GM19043 (cell line): ENCODE measurements around the gene COX6A1.
A peak's percentile ranks its signal among the peaks of the same experiment; 100 is the strongest.
"Not testable (repeated sequence)": the region's sequence is repeated elsewhere in the genome, so short reads cannot be mapped to it uniquely, and the experiment has no call there.

ENCODE experiments used
- ATAC-seq: cut with Tn5 transposase; IDR thresholded peaks from one replicate; pipeline ENCODE4 v1.9.1; 2021; ENCODE audit warnings: low read depth; ENCODE audit not compliant: unreplicated experiment

Gene COX6A1

GRCh38 chr12:120466560-120467315 lies 28.8 kb downstream of the COX6A1 start:
- ATAC-seq = no peak

GRCh38 chr12:120467439-120467838 lies 29.5 kb downstream of the COX6A1 start:
- ATAC-seq = no peak

DNA sequence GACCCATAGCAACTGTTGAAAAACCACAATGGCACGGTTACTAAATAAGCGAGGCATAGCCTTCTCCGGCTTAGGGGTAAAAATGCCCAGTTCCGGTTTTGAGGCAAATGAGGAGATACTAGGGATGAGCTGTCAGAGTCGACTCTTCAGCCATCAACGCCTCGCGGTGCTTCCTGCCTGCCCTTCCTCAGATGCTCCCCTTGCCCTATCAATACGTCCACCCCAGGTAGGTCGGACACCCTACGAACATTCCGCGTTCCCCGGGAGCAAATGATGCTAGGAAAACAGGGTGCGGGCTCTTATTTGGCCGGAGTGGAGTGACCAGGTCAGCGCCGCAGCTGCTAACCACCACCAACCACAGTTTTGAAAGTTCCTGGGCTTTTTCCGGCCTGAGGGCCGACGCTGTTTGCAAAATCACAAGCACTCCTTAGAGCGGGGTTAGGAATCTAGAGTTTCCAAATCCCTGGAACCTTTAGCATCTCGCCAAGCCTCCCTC lies 30.5 kb downstream of the COX6A1 start:
- no peak for ATAC-seq

DNA sequence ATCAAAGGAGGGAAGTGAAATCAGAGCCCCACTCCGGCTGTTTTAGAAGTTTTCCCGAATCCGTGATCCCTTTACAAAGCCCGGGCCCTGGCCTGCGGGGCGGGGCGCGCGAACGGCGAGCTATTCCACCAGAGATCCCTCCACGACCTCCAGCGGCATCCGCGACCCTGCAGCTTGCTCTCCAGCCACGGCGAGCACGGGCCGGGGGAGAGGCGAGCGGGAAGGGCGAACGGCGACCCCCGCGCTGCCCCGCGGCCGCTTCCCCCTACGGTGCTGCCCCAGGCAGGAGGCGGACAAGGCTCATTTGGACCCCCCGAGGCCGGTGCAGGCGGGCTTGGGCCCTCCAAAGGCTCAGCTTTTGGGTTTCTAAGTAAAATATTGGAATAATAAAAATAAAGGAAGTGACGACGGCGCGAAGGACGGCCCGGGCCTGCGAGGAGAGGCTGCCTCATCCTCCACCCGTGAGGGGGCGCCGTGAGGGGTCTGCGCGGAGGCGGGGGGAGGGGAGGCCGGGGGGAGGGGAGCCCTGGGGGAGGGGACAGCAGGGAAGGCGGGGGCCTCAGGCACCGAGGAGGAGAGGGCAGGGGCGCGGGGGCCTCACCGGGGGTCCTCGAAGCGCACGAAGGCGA lies 31.0 kb downstream of the COX6A1 start:
- peak; percentile 17 for ATAC-seq

- ATAC-seq = peak; percentile 62
These were observed 31.7 kb downstream of the COX6A1 start, which contains the start of gene SRSF9 for GRCh38 chr12:120469450-120470149. Gene SRSF9 (minus strand): TSS chr12:120469748. CDS start chr12:120469609, 139 bp downstream.

GRCh38 chr12:120470150-120470784 lies 32.4 kb downstream of the COX6A1 start:
- ATAC-seq = peak; percentile 17

DNA sequence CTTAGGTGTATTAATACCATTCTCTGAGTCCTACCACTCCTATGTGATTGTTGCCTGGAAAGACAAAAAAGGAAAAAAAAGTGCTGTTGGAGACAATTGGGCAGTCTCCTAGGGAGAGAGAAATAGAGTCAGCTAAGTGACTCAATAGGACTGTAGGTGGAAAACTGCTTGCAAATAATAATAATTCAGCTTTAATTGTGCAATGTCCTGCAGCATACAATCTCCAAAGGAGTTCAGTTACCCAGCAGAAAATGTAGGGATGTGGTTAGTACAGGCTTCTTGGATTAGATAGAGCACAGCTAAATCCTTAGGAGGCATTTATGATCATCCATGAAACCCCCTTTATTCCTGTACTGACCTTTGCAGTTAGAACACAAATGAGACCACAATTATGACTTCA lies 34.6 kb downstream of the COX6A1 start:
- no peak for ATAC-seq

GRCh38 chr12:120473807-120474615 lies 36.1 kb downstream of the COX6A1 start:
- no peak for ATAC-seq

GRCh38 chr12:120474616-120474960 lies 36.7 kb downstream of the COX6A1 start:
- ATAC-seq = no peak

DNA sequence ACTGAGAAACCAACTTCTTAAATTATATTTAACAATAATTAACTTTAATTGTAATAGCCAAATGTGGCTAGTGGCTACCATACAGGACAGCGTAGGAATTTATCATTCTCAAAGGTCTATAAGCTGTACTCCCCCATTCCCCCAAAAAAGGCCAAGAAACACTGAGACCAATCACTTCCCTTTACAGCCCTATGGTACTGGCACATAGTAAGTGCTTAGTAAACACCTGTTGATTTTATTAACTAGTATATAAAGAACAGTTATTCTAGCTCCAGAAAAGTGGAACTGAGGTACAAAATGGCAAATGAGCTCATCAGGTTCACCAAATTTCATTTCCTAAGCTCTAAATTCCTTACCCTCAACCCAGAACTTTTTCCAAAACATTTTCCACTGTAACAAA lies 37.7 kb downstream of the COX6A1 start:
- no peak for ATAC-seq

DNA sequence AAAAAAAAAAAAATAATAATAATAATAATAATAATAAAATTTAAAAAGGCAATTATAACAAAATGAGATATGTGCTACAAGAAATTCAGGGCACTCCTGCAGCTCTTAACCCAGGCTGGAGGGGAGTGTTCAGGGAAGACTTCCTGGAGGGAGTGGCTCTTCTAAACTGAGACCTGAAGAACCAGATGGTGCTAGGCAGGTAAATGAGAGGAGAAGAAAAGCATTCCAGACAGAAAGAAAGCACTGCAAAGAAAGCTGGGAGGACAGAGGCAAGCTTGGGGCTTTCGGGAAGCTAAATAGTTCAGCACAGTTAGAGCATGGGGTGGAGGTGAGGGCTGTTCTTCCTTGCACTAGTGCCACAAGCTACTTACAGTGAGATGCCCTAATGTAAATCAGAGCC lies 41.5 kb downstream of the COX6A1 start:
- no peak for ATAC-seq

DNA sequence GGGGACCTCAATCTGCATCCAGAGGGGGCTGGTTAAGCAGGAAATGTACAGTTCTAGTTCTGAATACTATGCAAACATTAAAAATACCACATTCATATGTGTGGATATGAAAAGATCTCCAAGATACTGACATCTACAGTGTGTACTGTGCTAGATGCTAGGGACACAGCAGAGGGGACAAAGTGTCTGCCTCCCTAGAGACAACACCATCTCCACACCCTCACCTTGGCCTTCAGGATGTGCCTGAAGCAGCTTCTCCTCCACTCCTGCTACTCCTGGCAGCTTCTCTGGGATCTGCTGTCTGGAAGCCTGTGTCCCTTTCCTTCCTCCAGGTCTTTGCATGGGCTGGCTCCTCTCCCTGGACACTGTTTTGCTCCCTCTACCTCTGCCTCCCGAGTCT lies 42.3 kb downstream of the COX6A1 start:
- no peak for ATAC-seq

- no peak for ATAC-seq
These were observed 43.3 kb downstream of the COX6A1 start for GRCh38 chr12:120481022-120481767.

DNA sequence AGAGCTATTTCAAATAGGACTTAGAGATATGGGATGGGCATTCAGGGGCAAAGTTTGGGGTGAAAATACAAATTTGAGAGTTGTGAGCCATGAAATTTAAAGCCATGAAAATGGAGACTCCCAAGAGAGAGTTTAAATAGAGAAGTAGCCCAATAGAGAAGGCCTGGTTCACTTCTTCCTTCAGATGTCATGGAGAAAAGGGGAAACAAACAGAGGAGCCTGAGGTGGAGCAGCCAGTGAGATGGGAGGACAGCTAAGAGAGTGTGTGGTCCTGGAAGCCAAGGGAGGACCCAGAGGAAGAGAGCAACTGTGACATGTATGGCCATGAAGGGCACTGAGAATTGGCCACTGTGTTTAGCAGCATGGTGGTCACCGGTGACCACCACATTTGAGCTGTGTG lies 45.7 kb downstream of the COX6A1 start:
- ATAC-seq = no peak

- ATAC-seq = no peak
These were observed 48.3 kb downstream of the COX6A1 start for GRCh38 chr12:120485961-120486881.

DNA sequence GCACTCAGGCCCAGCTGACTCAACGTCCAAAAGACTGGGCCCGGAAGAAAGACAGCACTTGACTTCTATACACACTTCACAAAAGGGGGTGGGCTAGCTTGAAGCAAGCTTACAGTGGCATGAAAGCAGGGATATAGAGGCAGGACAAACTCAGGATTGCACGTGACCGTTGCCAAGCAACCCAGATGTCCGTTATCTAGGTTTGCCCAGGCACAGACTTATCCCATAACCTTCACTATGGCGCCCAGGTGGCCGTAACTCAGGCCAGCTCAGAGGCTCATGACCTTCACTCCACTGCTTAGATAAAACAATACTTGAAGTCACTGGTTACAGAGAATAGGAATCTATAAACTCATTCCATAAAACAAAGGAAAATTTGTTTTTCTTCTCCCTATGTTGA lies 49.6 kb downstream of the COX6A1 start:
- not testable (repeated sequence) for ATAC-seq

DNA sequence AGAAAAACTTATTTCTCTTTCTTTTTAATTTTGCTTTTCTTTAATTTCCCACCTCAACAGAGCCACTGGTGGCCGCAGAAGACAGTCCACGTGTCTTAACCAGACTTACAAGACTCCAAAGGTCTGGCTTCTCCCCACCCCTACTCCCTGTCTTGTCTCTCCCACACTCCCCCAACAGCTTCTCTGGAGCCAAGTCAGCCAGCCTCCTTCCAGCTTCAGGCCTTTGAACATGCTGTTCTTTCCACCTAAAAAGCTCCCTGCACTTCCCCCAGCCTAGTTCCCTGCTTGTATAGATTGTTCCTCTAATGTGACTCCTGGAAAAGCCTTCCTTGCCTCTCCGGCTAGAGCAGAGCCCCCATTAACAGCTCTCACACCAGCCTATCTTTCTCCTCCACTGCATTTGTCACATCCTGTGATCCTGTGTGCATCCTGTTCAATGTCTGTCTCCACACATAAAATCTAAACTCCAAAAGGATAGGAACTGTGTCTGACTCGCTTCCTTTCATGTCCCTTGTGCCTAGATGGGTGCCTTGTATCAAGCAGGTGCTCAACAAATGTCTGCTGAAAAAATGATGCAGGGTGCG lies 50.2 kb downstream of the COX6A1 start:
- ATAC-seq = no peak

DNA sequence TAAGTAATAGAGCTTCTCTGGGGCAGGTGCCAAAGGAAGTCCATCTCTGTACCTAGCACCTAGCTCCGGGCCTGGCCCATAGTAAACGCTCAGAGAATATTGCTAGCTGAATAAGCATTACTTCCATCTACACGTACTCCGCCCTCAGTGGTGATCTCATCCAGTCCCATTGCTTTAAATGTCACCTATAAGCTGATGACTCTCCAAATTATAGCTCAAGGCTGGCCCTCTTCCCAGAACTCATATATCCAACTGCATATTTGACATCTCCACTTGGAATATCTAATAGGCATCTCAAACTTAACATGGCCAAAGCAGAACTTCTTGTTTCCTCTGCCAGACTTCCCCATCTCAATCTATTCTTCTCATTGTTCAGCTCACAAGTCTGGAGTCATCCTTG lies 51.1 kb downstream of the COX6A1 start:
- ATAC-seq = no peak
